GM10248 (cell line): Measurements from ENCODE around the gene PISD.

Experiments used
- CTCF ChIA-PET: fragments of 300-600 bp; sonication (Branson Sonifier 250); formaldehyde crosslinking; extraction: SDS; loops from one replicate; lab custom pipeline; 2021; ENCODE audit warnings: antibody characterized with exemption; lab: Yijun Ruan, JAX
- POLR2A ChIA-PET: fragments of 350-650 bp; sonication (Branson Sonifier 250); formaldehyde crosslinking; extraction: SDS; loops from one replicate; lab custom pipeline; 2020; ENCODE audit warnings: antibody characterized with exemption; lab: Yijun Ruan, JAX
- DNase-seq: peaks from one replicate; pipeline ENCODE4 v3.0.0; 2012; ENCODE audit errors: extremely low spot score
- CTCF ChIP-seq: IDR thresholded peaks from 2 replicates; pipeline ENCODE4 v1.5.1; 2012; ENCODE audit warnings: mild to moderate bottlenecking, low read depth; ENCODE audit errors: extremely low read depth, missing control alignments, control extremely low read depth

Gene PISD

DNA sequence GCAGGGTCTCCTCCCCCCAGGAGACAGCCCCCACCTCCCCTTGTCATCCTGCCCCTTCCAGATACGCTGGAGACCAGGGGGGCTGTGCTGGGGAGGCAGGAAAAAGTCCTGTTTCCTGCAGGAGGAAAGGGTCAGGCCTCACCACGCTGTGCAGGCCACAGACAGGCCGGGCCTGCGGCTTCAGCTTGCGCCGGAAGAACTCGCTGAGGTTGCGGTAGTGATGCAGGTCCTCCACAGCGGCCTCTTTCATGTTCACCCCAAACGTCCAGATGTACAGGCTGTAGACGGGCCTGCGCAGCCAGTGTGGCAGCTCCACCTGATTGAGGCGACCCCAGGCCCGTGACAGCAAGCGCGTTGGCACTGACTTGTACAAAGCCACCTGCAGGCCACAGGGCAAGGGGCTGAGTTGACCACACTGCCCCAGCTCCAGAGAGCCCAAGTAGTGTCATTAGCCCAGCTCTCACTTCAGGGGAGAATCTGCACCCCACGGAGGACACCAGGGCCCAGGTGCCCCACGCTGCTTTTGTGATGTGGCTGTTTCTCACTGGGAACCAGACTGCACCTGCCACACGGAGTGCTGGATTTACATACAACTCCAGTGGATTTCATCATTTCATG, 40.4 kb downstream of the PISD start:
- CTCF ChIA-PET, result interaction anchor here (1.5 to 1.8 kb wide), 2 partner anchors 9 to 349 kb away, joined by 4 to 6 read pairs; no protein-coding TSS in a partner anchor

DNA sequence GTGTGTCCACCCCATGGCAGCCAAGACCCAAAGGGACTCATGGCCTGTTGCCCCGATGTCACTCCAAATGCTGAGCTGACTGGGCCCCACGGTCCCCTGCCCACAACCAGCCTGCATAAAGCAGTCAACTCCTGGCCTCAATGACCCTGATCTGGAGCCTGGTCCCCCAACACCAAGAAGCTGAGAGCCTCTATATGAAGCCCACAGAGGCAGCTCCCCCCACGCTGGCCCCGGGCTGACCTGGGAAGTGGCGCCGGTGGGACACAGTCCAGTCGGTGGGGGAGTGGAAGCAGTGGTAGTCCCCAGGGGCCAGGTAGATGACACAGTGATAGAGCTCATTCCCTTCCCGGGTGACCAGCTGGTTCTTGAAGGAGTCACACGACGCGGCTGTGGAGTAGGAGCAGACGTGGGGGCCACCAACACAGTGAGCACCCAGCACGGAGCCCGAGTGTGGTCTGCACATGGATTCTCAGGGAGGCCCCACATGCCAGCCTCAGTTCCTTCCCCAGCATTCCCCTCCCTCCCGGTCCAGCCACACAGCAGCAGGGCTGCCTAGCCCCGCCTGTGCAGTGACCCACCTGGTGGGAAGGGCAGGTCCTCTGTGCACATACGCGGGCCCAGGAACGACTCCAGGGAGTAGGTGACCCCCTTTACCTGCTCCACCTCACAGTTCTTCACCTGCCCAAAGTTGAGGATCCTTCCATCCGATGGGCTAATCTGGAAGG, 41.1 kb downstream of the PISD start:
- CTCF ChIA-PET, result interaction anchor here (0.8 to 1.8 kb wide), 2 partner anchors 10 to 172 kb away, joined by 4 to 6 read pairs; no protein-coding TSS in a partner anchor
- POLR2A ChIA-PET, result no interaction called here
- no peak for DNase-seq
- no peak for TF ChIP-seq CTCF

More for the DNA sequence above, 40.4 kb downstream of the PISD start:
- no peak for DNase-seq
- TF ChIP-seq CTCF, result no peak
- POLR2A ChIA-PET, result no interaction called here

DNA sequence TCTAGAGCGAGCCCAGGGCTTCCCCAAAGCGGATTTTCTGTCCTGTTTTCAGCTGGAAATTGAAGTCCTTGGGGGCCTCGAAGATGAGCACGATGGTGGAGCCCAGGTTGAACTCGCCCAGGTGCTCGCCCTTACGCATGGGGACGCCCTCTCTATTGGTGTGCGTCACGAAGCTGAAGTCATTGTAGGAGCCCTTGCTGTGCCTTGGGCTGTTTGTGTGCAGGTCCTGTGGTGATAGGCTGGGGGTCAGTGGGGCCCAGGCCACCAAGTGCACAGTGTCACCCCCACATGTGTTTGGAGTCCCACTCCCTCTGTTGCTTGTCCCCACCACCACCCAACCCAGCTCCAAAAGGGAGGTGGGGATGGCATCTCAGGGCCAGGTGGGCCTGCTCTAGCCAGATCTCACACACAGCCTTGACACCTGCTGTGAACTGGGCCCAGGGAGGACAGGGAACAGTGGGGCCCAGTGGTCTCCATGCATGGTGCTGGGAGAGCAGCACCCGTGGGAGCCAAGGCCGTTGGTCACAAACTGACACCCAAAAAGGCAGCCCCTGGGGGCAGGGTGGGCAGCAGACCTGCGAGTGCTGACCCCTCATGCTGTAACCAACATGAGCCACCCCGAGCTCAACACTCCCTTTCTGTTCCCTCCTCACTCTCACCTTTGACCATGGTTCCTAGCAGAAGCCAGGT, 42.3 kb downstream of the PISD start:
- TF ChIP-seq CTCF, result no peak
- no peak for DNase-seq
- POLR2A ChIA-PET, result no interaction called here
- CTCF ChIA-PET, result interaction anchor here (0.8 to 1.9 kb wide), 4 partner anchors 10 to 171 kb away, joined by 4 to 7 read pairs (median 5); no protein-coding TSS in a partner anchor

- TF ChIP-seq CTCF, result no peak
- no peak for DNase-seq
- CTCF ChIA-PET, result interaction anchor here (1.6 to 1.9 kb wide), 2 partner anchors 11 to 15 kb away, joined by 4 to 7 read pairs; no protein-coding TSS in a partner anchor
- POLR2A ChIA-PET, result no interaction called here
Measured at GRCh38 chr22:31618471-31619176, 43.4 kb downstream of the PISD start.

DNA sequence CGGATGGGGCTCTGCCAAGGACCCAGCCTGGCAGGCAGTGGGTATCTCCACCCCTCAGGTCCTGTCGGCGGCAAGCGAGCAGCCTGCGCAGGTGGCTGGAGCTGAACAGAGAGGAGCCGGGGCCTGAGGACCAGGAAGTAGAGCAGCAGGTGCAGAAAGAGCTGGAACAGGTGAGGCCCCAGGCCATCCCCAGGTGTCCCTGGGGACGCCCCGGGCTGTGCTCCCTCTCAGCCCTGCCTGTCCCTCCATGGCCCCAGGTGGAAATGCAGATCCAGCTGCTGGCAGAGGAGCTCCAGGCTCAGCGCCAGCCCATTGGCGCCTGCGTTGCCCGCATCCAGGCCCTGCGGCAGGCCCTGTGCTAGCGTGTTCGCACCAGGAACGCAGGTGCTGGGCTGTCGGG, 44.0 kb downstream of the PISD start:
- TF ChIP-seq CTCF, result no peak
- DNase-seq, result no peak
- CTCF ChIA-PET, result interaction anchor here (1.6 to 1.9 kb wide), 2 partner anchors 12 to 16 kb away, joined by 4 to 7 read pairs; no protein-coding TSS in a partner anchor
- POLR2A ChIA-PET, result interaction anchor here (0.6 kb wide), 1 partner anchor 328 kb away, joined by 3 read pairs; no protein-coding TSS in a partner anchor
